Heart left ventricle (tissue), 13 donors: ENCODE data around the gene TCF4.

Source experiments
- POLR2A ChIP-seq, 2 donors: fragments of 450-650 bp; IDR thresholded peaks; one replicate each; pipeline ENCODE4 v1.6.1; 2017; ENCODE audit warnings: antibody characterized with exemption in 2 of 2, mild to moderate bottlenecking in 2 of 2, moderate library complexity in 2 of 2
- TF ChIP-seq, protein P1 (sequence below), 12 donors: fragments of 200-600 bp; sonication (generic) in 4 of 12; IDR thresholded peaks; one replicate each; pipeline versions ENCODE4 v1.5.0 to v1.8.0; 2018 to 2022; ENCODE audit warnings: antibody characterized with exemption in 12 of 12, mild to moderate bottlenecking in 5 of 12
- donor health status: ischemic (EF 13 %, LVEDD 7.1; RV severe dilation, severe dysfunction).
- donor health status: DM: no; HTN: yes; CAD: no.
- donor health status: DM: no; HTN: no; CAD: no.
- donor health status: ischemic (EF 25% LVEDD 6.9; RV normal size, moderate dysfunction).
- donor health status: ischemic (EF 25% LVEDD 5.7; RV mildly dilated, moderate dysfunction).
- donor health status: ischemic (EF 35%, LVEDD 5.7; RV mildly dilated, moderate dysfunction).
- donor health status: nonischemic (EF 11% LVEDD 7.7; RV severe dilation, severe dysfunction).
- donor health status: DM: yes; HTN: yes; CAD: no.
- donor health status: PGD.
- donor health status: ischemic (EF 29% LVEDD 5.4; RV normal size, mild dysfunction).
- donor health status: nonischemic (EF 23%, LVEDD 6.1; RV moderate dilation, normal function).

DNA sequence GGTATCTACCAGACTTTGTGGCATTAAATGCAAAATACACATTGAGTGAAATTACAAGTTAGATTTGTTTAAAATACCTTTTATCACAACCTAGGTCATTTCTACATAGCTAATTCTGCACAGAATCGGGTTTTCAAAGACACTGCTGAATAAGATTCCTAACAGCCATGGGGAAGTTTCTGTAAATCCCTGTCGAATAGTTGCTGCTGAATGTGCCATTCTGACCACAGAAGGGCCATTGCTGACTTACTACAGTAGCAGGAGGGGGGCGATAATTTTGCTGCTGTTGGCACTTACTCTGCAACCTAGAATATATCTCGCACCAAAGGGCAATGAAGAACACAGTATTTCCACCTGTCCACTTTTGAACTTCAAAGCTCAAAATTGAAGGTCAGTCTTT is 232.8 kb downstream of the TCF4 start:
- TF ChIP-seq, protein P1, sequence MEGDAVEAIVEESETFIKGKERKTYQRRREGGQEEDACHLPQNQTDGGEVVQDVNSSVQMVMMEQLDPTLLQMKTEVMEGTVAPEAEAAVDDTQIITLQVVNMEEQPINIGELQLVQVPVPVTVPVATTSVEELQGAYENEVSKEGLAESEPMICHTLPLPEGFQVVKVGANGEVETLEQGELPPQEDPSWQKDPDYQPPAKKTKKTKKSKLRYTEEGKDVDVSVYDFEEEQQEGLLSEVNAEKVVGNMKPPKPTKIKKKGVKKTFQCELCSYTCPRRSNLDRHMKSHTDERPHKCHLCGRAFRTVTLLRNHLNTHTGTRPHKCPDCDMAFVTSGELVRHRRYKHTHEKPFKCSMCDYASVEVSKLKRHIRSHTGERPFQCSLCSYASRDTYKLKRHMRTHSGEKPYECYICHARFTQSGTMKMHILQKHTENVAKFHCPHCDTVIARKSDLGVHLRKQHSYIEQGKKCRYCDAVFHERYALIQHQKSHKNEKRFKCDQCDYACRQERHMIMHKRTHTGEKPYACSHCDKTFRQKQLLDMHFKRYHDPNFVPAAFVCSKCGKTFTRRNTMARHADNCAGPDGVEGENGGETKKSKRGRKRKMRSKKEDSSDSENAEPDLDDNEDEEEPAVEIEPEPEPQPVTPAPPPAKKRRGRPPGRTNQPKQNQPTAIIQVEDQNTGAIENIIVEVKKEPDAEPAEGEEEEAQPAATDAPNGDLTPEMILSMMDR (IDR thresholded peaks at IDR 0.05), result no peak
- no peak for TF ChIP-seq POLR2A (IDR thresholded peaks at IDR 0.05)
